ENCODE data around the gene GPR132. TPM values are rescaled to one million over a fixed set of nuclear protein-coding genes. Genes with fewer than 3 reads are reported as not detected.
"Not testable (repeated sequence)": the region's sequence is repeated elsewhere in the genome, so short reads cannot be mapped to it uniquely, and the experiment has no call there.

GPR132 gene
- polyA plus RNA-seq, 3 donors = 0.35 to 1.1 (median 0.71) TPM

DNA sequence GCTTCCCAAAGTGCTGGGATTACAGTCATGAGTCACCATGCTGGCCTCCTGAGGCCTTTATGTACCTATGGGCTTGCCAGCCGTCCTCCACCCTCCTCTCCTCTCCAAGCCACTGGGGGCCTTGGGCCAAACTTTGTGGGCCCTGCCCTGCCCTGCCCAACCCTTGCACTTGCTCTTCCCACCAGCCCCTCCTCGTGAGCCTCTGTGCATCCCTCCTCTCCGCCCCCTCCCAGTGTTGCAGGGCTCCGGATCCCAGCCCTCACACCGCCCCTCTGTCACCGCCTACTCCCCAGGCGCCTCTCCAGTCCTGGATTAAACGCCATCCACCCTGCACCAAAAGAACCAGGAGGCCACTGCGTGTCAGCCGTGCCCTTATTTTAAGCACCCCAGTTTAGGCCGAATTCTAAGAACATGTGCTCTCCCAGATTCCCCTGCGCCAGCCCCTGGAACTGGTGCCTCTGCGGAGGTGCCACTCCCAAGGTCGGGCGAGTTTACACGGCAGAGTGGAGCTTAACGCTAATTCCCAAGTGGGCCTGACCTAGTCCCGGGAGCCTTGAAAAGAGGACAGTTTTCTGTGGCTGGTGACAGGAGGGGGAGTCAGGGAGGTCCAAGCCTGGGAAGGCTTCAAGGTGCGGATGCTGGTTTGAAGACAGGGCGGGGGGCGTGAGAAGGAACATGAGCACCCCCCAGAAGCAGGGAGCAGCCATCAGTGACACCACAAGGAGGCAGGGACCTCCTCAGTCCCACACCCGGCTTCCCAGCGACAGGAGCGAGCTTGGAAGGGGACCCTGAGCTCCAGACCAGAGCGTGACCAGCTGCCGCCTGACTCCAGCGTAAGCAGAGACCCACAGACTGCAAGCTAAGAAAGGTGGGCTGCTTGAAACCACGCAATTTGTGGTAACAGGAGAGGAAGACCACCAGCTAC, 23.1 kb downstream of the GPR132 start:
- DNase-seq = no peak

DNA sequence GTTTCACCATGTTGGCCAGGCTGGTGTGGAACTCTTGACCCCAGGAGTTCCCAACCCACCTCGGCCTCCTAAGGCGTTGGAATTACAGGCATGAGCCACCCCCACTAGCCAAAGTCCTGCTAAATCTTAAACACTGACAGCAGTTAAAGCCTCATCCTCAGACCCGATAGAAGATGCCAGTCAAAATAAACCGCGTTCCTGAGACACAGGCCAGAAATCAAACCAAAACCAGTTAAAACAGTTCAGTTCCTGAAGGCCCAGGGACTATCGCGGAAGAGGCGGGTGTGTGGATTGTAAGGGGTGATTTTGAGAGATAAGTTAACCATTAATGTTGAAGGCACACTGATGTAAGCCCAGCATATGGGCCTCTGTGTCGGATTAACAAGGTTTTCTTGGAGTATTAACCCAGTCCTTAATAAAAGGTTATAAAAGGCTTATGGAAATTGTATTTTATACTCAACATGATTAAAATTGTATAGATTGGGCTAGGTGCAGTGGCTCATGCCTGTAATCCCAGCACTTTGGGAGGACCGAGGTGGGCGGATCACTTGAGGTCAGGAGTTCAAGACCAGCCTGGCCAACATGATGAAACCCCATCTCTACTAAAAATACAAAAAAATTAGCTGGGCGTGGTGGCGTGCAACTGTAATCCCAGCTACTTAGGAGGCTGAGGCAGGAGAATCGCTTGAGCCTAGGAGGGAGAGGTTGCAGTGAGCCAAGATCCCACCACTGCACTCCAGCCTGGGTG, 25.6 kb downstream of the GPR132 start:
- DNase-seq = no peak

DNA sequence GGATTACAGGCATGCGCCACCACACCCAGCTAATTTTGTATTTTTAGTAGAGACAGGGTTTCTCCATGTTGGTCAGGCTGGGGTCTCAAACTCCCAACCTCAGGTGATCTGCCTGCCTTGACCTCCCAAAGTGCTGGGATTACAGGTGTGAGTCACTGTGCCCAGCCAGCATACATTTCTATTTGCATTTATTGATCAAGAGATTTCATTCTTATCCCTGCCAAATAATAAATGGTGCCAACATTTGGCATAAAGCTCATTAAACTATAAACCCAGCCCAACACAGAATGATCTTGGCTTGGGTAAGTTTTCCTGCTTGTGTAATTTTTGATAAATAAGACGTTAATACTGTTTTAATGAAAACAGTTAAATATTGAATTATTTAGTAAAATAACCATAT, 29.6 kb downstream of the GPR132 start:
- not testable (repeated sequence) for DNase-seq

DNA sequence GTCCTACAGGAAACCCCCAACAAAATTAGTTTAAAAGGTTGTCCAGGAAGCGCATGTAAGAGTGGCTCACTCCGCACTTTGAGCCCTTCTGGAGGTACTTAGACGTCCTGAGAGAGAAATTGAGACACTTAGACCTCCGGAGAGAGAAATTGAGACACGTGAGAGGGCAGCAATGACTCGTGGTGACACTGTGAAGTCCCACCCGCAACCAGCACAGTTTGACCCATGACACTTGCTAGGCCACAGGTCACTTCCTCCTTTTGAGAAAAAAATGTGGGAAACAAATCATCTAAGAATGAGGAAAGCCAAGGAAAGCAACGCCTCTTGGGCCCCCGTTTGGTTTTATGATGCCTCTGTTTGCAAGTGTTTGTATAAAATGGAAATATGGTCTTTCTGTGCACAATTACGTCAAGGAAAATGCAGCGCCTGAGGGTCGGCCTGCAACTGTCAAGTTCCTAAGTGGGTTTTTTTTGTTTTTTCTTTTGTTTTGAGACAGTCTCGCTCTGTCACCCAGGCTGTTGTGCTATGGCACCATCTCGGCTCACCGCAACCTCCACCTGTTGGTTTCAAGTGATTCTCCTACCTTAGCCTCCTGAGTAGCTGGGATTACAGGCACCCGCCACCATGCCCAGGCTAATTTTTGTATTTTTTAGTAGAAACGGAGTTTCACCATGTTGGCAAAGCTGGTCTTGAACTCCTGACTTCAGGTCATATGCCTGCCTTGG, 30.8 kb downstream of the GPR132 start:
- DNase-seq = no peak

DNA sequence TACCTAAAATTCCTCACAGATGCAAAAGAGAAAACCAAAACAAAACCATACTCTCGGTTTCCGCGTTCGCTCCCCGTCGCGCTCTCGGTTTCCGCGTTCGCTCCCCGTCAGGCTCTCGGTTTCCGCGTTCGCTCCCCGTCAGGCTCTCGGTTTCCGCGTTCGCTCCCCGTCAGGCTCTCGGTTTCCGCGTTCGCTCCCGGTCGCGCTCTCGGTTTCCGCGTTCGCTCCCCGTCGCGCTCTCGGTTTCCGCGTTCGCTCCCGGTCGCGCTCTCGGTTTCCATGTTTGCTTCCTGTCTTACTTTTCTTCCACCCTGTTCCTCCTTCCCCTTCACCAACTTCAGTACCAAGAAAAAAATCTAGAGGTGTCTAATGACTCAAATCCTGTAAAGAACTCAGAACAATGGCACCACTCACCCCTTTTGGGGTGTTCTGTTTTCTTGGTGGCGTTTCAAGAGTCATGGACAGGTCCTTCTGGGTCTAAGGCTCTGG, 31.8 kb downstream of the GPR132 start:
- not testable (repeated sequence) for DNase-seq

DNA sequence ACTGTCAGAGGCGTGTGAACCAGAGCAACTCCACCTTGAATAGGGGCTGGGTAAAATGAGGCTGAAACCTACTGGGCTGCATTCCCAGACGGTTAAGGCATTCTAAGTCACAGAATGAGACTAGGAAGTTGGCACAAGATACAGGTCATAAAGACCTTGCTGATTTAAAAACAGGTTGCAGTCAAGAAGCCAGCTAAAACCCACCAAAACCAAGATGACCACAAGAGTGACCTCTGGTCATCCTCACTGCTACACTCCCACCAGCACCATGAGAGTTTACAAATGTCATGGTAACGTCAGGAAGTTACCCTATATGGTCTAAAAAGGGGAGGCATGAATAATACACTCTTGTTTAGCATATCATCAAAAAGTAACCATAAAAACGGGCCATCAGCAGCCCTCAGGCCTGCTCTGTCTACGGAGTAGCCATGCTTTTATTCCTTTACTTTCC, 32.8 kb downstream of the GPR132 start:
- DNase-seq = not testable (repeated sequence)

DNA sequence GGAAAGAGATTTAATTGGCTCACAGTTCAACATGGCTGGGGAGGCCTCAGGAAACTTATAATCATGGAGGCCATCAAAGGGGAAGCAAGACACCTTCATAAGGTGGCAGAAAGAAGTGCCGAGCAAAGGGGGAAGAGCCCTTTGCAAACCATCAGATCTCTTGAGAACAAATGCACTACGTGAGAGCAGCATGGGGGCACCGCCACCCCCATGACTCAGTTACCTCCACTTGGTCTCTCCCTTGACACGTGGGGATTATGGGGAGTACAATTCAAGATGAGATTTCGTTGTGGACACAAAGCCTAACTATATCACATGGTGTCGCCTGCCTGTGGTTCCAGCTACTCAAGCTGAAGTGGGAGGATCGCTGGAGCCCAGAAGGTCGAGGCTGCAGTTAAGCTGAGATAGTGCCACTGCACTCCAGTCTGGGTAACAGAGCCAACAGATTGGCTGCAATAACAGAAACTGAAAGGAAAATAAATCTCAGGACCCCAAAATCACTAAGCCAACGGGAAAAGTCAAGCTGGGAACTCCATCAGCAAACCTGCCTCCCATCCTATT, 34.3 kb downstream of the GPR132 start:
- DNase-seq = no peak

DNA sequence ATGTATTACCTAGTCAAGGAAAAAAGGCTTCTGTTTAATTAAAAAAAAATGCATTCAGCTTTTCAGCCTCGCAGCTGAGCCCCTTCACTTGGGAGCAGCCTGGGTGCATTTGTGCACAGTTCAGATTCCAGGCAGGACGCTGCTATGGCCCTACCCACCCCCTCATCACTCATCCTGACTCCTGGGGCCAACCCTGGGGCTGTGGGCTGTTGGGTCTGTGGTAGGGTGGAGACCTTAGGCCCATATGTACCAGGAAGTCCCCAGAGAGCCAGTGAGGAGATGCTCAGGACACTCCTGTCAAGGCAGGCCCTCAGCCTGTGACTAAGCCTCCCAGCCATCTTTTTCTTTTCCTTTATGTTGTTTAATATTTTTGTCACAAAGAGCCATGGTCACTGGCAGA, 35.0 kb downstream of the GPR132 start:
- DNase-seq = no peak

DNA sequence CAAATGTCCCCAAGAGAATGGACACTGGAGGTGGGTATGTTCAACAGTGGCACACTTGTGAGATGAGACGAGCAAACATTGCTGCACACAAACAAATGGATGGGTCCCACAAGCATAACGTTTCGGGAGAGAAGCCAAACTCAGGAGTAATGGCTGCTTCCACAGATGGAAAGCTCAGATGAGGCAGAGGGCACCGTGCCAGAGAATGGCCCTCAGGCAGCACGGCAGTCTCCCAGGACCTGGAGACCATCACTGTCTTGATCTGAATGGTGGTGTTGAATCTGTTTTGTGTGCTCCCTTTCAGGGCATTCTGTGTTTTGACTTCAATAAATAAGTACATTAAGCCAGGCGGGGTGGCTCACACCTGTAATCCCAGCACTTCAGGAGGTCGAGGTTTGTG, 35.8 kb downstream of the GPR132 start:
- no peak for DNase-seq

DNA sequence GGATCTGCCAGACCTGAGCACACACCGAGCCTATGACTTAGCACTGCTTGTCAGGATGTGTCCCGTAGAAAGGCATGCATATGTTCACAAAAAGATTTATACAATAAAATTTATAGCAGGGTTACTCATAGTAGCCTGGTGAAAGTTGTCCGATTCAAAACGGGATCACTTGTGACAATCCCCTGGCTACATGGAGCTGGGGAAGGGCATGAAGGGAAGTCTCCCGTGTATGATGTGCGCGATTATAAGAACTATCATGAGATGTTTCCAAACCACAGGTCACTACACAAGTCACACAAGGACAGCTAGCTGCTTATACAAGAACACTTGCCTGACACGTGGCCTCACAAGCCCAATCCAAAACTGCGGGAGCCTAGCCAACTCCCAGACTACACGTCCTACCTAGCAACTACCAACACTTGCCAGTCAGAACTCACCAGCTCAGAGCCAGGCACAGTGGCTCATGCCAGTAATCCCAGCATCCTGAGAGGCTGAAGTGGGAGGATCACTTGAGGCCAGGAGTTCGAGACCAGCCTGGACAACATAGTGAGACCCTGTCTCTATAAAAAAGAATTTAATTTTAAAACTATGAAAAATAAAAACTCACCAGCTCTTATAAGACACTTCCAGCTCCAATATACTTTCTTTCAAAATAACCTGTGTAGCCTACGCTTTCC, 36.8 kb downstream of the GPR132 start:
- DNase-seq = no peak

DNA sequence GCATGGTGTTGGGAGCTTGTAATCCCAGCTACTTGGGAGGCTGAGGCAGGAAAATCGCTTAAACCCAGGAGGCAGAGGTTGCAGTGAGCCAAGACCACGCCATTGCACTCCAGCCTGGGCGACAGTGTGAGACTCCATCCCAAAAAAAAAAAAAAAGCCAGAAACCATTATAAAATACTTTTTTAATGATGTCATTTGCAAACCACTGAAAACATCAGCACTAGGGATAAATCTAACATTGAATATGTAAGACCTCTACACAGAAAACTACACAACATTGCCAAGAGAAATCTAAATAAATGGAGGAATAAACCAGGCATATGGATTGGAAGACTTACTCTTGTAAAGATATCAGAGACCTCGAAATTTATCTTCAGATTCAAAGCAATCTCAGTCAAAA, 37.5 kb downstream of the GPR132 start:
- DNase-seq = not testable (repeated sequence)

DNA sequence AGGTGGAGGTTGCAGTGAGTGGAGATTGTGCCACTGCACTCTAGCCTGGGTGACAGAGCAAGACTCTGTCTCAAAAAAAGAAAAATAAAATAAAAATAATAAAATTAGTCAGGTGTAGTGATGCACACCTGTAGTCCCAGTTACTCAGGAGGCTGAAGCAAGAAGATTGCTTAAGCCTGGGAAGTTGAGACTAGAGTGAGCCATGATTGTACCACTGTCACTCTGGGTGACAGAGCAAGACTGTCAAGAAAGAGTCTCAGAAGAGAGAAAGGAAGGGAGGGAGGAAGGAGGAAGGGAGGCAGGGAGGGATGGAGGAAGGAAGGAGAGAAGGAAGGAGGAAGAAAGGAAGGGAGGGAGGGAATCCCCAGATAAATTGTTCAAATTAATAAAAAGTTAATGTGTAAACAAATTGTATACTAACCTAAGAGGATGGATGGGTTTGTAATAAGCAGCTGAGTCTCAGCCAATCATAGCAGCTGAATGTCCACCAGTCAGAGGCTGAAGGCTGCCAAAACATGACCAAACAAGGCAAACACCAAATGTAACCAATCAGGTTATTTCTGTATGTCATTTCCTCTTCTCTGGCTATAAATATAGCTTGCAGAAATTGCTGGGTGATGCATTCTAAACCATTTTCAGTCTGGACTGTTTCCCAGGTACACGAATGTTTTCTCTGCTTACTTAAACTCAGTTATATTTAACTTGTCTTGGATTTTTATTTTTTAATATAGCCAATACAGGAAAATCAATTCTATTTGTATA, 38.2 kb downstream of the GPR132 start:
- DNase-seq = no peak

DNA sequence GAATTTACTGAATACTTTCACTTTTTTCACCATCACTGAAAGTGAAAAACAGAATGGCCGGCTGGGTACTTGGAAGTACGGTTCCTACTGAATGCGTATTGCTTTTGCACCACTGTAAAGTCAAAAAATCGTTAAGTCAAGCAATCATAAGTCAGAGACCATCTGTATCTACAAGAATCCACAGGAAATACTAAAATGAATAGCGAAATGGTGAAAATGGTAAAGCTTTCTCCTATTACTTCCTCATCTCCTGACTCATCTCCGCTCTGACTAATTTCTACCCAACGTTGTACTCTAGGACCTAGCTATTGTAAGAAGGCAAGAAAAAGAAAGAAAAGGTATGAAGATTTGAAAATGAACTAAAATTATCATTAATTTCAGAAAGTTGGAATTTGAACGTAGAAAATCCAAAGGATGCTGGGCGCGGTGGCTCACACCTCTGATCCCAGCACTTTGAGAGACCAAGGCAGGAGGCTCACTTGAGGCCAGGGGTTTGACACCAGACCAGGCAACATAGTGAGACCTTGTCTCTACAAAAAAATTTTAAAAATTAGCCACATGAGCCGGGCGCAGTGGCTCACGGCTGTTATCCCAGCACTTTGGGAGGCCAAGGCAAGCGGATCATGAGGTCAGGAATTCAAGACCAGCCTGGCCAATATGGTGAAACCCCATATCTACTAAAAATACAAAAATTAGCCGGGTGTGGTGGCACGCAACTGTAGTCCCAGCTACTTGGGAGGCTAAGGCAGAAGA, 39.0 kb downstream of the GPR132 start:
- no peak for DNase-seq

DNA sequence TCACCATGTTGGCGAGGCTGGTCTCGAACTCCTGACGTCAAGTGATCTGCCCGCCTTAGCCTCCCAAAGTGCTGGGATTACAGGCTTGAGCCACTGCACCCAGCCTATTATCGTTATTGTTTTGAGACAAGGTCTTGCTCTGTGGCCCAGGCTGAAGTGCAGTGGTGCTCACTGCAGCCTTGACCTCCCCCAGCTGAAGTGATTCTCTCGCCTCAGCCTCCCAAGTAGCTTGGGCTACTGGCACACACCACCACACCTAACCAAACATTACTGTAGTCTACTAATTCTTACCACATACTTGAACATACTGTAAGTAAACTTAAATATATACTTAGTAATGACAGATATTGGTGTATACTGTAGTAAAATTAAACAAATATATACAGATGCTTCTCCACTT, 39.8 kb downstream of the GPR132 start:
- DNase-seq = no peak

DNA sequence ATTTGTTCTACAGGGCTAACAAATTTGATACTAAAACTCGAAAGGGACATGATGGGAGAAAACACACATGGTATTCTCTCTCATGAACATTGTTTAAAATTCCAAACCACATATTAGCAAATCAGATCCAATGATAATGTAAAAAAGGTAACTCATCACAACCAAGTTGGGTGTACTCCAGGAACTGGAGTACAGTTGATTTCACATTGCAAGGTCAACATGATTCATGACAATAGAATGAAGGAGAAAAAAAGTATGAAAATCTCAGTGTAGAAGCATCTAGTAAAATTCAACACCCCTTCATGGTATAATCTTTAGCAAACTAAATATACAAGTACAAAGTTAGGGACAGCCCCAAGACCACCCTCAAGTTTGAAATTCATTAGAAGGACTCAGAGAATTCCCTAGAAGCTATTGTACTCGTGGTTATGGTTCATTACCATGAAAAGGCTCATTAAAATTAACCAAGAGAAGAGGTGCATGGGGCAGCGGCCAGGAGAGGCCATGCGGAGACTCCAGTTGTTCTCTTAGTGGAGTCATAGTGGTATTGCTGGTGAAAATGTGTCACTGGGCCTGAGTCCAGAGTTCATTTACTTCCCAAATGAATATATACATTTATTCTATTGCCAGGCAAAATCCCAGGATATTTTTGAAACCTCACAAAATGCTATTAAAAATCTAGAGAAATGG, 41.3 kb downstream of the GPR132 start:
- DNase-seq = no peak

DNA sequence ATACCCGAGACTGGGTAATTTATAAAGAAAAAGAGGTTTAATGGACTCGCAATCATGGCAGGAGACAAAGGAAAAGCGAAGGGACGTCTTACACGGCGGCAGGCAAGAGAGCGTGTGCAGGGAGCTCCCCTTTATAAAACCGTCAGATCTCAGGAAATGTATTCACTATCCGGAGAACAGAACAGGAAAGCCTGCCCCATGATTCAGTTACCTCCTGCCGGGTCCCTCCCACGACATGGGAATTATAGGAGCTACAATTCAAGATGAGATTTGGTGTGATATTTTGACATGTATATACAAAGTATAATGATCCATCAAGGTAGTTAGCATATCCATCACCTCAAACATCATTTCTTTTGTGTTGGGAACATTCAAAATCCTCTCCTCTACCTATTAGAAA, 42.1 kb downstream of the GPR132 start:
- no peak for DNase-seq

DNA sequence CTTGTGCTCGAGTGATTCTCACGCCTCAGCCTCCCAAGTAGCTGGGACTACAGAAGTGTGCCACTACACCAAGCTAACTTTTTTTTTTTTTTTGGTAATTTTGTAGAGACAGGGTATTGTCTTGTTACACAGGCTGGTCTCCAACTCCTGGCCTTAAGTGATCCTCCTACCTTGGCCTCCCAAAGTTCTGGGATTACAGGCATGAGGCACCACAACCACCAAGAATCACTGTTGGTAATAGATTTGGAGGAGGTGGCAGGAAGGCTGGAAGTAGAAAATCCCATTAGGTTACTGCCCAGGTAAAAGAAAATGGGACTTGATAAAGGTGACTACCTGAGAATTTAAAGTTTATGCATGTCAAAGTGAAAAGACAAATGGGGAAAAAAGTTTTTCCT, 43.0 kb downstream of the GPR132 start:
- no peak for DNase-seq

DNA sequence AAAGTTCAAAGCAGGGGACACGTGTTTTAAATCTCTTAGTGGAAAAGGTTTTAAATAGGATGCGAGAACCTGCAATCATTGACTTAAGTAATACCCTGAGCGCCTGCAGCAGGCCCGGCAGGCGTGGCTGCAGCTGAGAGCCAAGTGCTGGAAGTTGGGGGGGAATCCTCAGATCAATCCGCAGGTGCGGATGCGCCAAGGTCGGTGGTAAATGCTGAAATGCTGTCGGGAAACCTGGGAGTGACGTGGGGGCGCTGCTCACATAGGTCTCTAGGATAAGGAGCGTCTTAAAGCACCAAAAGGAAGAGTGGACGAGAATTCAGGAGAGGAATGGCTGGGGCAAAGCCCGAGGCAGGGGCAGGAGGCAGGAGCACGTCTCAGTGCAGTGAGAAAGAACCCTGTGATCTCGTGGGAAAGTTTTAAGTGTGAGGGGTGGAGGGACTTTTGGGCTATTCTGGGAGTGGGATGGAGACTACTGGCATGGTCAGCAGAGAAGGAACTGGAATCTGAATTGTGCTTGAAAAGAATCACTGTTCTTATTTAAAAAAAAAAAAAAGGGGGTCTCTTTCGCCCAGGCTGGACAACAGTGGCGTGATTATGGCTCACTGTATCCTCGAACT, 43.5 kb downstream of the GPR132 start:
- peak; percentile 55 for DNase-seq

Data from renal pelvis (tissue), 4 donors.